GM19193 (cell line): ENCODE results near the gene AGAP2.

Experiments
- POLR2A ChIP-seq: IDR thresholded peaks from 4 replicates; pipeline ENCODE4 v1.6.1; 2011; ENCODE audit not compliant: insufficient read depth, insufficient read length; ENCODE audit errors: extremely low read depth

Gene AGAP2

DNA sequence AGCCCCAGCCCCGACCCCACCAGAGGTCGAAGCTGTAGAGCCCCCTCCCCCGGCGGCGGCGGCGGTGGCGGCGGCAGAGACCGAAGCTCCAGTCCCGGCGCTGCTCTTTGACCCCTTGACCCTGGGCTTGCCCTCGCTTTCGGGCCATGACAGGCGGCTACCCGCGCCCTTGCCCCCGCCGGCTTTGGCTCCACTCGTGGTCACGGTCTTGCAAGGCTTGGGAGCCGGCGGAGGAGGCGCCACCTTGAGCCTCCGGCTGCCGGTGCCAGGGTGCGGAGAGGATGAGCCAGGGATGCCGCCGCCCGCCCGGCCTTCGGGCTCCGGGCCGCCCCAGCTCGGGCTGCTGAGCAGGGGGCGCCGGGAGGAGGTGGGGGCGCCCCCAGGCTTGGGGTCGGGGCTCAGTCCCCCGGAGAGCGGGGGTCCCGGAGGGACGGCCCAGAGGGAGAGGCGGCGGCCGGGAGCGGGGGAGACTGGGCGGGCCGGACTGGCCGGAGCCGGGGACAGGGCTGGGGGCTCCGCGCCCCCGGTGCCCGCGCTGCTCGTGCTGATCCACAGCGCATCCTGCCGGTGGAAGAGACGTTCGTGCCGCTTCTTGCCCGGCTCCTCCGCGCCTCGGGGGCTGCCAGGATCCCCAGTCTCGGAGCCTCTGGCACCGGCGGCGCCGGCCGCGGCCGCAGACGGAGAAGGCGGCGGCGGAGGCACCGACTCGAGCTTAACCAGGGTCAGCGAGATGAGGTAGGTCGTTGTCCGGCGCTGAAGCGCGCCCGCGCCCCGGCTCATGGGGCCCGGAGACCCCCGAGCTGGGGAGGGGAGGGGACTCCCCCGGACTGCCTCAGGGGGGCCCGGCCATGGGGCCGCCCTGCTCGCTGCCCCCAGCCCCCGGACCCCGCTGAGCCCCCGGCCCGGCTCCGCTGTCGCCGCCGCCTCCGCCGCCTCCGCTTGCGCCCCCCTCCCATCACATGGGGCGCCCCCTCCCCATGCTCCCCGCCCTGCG lies 778 bp downstream of the AGAP2 start:
- TF ChIP-seq POLR2A = no peak

DNA sequence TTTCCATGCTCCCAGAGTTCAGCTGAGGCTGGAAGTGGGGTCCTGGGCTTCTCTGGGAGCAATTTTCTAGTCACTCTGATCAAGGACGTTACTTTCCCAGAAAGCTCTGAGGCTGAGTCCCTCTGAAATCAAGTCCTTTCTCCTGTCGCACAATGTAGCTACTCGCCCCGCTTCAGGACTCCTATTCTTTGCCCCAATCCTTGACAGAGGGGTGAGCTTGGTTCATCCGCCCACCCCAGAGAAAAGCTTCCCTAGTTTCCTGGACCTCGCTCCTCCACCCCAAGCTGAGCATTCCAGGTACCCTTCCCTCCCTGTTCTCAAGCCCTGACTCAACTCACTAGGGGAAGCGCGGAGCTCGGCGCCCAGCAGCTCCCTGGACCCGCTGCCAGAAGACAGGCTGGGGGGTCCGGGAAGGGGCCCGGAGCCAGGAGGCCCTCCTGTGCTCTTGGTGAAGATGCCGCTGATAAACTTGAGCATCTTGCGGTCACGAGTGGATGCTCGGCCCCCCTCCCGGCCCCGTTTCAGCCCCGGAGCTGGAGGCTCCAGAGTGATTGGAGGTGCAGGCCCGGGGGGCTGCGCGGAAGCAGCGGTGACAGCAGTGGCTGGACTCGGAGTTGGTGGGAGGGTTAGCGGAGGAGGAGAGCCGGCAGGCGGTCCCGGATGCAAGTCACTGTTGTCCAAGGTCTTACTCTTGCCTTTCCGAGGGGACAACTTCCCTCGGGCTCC lies 1.6 kb downstream of the AGAP2 start:
- TF ChIP-seq POLR2A = no peak

DNA sequence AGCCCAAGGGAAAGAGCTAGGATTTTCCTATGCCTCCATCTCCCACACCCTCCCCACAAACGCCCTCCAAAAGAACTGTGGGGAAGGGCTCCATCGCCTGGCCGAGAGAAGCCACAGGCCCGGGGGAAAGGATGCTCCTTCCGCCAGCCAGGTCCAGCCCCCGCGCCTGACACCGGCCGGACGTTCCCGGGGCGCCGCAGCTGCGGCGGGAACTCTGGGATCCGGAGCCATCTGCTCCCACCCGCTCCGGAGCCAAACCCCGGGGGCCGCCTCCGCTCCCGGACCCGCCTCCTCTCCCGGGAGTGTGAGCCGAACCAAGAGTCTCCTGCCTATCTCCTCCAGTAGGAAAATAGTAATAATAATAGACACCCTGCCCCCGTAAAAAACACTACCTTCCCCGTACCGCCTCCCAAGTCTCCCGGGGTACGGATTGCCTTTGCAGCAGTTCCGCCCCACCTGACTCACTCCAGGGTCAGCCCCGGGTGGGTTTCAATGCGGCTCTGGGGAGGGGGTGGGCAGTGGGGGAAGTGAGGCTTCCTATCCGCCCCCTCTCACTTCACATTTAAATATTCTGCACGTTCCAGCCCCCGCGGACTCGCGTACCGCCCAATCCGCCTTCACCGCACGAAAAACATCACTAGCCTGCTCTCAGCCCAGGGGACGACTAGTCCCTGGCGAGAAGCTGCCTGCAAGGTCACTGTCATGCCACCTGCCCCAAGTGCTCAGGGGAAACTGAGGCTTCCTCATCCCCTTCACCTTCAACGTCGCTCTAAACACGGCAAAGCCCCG lies 2.4 kb downstream of the AGAP2 start:
- no peak for TF ChIP-seq POLR2A

DNA sequence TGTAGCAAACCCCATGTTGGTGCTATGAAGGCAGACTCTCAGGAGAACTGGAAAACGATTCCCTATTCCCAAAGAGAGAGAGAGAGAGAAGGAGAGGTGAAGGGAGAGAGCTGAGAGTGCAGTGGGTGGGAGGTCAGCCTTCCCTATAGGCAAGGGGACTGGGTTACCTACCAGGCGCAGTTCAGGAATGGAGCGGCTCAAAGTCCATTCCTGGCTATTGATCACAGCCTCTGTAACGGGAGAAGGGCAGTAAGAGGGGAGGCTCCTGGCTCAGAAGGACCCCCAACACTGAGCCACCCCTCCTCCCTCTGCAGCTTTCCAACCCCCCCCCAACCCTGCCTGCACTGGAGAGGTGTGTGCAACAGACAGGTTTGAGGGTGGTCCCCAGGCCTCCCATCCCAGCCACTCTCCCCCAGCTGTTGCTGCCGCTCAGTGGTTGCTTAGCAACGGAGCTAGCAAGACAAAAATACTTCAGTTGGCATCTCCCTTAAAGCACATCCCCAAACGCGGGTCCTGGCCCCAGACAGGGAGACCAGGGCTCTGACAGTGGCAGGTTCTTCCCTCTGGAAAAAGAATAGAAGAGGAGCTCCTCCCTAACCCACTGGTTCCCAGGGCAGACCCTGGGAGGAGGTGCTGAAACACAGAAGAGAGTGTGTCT lies 3.2 kb downstream of the AGAP2 start:
- TF ChIP-seq POLR2A = no peak

DNA sequence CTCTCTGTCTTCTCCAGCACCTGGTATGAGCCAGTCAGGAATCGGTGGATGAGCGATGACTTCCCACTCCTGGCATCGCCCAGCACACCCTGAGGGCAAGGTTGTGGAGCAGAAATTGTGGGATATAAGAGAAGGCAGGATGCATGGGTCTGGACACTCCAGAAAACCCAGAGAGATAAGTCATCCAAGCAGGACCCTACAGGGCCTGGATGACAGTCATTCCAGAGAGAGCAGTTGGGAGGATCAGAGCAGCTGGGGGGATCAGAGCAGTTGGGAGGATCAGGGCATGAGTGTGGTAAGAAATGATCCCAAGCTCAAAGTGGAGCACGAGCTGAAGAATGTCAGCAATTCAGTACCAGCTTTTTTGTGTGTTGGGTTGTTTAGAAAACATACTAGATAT lies 4.0 kb downstream of the AGAP2 start:
- no peak for TF ChIP-seq POLR2A

DNA sequence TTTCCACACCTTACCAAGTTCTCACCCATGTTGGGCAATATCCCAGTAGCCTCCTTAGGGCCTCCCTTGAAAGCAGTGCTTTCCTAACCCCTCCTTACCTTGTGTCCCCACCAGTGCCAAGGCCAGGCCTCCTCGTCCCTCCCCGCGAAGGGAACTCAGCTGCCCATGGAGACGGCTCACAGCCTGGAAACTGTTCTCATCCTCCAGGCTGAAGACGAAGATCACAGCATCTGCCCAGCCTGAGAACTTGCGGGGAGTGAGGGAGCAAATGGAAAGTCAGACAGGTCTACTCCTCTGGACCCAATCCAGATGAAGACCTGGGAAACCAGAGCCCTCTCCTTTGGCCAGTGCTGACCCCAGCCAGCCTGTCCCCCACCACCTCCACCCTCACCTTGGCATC lies 4.6 kb downstream of the AGAP2 start:
- no peak for TF ChIP-seq POLR2A

DNA sequence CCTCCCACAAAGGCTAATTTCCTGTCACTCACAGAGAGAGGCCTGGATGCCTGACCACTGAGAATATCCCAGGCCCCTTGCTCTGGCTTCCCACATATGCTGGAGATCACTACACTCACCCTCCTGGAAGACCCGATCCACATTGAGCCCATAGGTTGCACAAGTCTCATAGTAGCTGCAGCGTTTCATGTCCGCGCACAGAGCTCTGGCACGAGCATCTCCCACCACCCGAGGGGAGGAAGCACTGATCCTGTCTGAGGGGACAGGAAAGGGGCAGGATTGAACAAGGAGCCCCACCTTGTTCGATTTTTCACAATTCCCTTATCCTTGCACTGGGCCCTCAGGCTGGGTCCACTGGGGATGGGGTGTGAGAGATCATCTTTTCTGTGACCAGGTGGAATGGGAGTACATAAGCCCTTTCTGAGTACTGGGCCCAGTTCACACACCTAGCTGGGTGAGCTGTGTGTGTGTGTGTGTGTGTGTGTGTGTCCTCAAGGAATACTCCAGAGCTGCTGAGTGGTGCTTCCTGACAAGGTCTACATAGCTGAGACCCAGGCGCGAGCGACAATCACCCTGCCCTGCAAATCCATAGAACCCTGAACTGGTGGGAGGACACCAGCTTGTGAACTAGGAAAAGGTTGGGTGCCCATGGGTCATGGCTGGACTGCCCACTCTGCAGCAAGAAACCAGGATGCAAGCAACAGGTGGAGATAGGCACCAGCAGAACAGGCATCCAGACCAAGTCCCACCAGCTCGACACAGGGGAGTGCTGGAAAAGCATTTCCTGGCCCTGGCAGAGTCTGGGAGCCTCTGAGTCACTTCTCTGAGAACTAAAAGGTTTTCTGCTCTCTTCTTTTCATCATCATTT lies 5.6 kb downstream of the AGAP2 start:
- no peak for TF ChIP-seq POLR2A

DNA sequence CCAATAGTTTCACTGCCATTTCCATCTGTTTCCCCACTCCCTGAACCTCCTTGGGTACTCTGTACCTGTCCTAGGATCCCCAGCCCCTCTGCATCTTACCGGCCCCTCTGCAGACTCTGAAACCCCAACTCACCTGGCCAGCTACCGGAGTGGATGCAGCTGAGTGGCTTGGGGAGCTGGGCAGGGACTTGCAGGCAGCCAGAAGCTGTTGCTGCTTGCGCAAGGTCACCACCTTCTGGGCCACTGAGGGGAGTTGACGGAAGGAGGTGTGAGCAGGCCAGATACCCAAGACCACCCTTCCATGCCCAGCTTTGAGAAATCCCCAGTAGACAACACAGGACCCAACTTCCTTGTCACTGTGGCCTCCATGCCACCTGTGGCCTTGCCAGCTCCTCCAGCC lies 6.3 kb downstream of the AGAP2 start:
- no peak for TF ChIP-seq POLR2A

DNA sequence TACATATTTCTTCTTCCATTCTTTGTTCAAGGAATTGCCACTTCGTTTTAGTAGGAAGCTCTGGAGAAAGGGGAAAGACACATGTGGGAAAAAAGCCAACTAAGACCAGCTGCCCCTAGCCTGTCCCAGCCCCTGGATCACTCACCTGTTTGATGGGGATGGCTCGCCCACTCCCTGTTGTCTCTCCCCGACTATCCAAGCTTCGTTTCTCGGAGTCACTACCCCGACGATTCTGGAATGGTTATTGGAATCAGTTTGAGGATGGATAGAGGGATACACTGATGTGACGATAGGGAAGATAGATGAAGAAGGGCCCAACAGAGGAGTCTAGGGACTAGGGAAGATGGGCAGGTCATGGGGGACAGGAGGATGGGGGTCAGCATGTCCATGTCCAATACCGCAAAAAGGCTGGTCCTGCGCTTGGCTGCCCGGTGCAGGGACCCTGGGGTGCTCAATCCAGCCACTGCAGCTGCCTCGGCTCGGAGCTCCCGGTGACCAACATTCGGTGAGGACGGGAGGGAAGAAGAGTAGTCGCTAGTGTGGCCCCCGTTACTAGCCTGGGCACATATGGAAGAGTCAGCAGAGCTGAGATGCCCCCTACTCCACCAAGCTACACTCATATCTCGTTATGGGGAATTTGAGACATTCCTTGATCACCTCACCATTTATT lies 7.0 kb downstream of the AGAP2 start:
- TF ChIP-seq POLR2A = no peak

DNA sequence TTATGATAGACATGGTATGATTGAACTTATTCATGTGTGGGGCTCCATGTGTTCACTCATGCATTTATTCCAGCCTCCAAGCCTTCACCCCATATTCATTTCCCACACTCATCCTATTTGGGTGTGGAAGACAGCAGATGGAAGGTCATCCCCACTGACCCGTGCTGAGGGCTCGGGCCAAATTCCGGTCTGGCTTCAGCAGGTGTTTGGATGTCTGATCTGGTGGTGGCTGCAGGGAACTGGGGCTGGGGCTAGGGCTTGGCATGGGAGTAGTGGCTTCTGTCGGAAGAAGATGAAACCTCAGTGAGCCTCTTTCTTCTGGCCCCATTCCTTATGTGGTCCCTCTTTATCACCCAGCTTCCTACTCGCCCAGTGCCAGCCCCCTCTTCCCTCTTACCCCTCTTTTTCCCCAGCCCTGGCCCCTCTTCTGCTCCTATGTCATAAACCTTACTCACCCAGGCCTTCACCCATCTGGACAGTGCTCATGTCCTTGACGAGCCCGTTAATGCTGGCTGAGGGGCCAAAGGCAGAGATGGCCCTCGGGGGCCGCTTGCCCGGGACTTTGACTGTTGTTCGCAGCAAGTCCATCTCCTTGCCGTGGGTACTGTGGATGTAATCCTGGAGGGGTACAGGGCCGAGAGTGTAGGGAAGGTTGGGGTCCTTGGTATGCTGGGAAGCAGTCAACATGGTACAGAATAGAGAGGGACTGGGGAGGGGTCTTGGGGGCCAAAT lies 8.0 kb downstream of the AGAP2 start:
- TF ChIP-seq POLR2A = no peak

DNA sequence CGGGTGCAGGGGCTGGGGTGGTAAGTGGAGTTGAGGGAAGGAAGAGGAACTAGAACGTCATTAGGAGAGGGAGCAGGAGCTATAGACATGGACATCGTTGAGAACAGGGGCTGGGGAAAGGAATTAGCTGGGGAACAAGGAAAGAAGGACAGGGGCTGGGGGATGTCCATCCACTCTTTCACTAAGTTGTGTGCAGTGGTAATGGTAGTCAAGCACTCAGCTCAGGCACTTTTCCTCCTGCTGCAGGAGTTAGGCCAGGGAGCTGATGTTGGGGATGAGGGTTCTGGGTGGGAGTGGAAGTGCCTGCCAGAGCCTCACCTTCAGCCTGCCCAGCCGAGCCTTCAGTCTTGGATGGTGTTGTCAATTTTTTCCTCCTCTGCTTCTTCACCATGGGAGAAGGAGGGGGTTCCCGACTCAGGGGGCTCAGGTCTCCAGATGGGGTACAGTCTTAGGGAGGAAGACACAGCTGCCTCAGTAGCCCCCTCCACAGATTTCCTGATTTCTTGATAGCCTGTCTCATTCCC lies 9.2 kb downstream of the AGAP2 start:
- TF ChIP-seq POLR2A = no peak

DNA sequence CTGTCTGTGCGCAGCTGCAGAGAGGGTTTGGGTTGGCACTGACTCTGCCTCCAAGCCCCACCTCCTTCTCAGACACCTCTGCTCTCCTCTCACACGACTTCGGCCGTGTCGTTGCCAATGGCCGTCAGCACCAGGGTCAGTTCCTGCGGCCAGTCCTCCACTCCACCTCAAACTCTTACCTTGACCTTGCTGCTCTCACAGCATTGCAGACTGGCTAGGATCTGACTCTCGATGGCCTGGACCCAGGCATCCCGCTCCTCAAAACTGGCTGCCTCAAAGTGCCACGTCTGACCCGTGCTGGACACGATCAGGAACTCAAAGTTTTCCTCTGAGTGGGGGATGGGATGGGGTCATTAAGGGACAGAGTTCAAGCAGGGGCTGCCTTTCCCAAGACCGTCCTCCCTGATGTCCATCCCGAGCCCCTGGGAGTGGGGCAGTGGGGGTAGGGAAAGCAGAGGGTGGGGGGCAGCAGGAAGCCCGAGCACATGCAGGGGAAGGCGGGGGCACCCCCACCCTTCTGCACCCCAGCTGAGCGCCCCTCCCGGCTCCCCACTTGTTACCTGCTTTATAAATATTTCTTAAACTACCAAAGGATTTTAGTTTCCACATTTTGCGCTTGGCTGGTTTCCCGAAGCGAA lies 10.7 kb downstream of the AGAP2 start:
- no peak for TF ChIP-seq POLR2A
